ENCODE data around the gene PDCD1LG2.

The PDCD1LG2 gene

GRCh38 chr9:5586391-5586802, 76.1 kb downstream of the PDCD1LG2 start:
- H3K36me3 ChIP-seq (ENCODE audit: control insufficient read depth, low read length), result no peaks in the 10 kb centered on the region
- H3K4me3 ChIP-seq (ENCODE audit: low read length), result no peak overlapping the region
- H4K20me1 ChIP-seq (ENCODE audit: control insufficient read depth, insufficient read depth, low read depth, low read length), result no peaks in the 10 kb centered on the region; the same call in 1 of the 2 replicates
- no peaks in the 10 kb centered on the region for H3K79me2 ChIP-seq (ENCODE audit: control insufficient read depth, low read length)
- H3K4me2 ChIP-seq (ENCODE audit: low read length), result peak overlapping the region; percentile 35
- H3K9me3 ChIP-seq (ENCODE audit: control insufficient read depth, insufficient read depth, low read length), result no peaks in the 10 kb centered on the region
- TF ChIP-seq EZH2phosphoT487 (IDR thresholded peaks at IDR 0.05; ENCODE audit: borderline replicate concordance, low read length), result no peak
- no peak for TF ChIP-seq CTCF (IDR thresholded peaks at IDR 0.05; ENCODE audit: low read depth, low read length, poor library complexity, severe bottlenecking)
- no peaks in the 10 kb centered on the region for H3K9me2 ChIP-seq (replicated peaks; ENCODE audit: control insufficient read depth, low read length)
- H3K27ac ChIP-seq (ENCODE audit: low read depth, low read length), result no peak overlapping the region
- no peaks in the 10 kb centered on the region for H3F3A ChIP-seq (ENCODE audit: control insufficient read depth, insufficient read depth)
- peaks cover 43% of the 10 kb centered on the region for H3K4me1 ChIP-seq (ENCODE audit: control insufficient read depth, low read length)
- H3K27me3 ChIP-seq (ENCODE audit: control insufficient read depth, low read length), result no peaks in the 10 kb centered on the region

GRCh38 chr9:5587024-5587423, 76.7 kb downstream of the PDCD1LG2 start:
- peaks cover 49% of the 10 kb centered on the region for H3K4me1 ChIP-seq (ENCODE audit: control insufficient read depth, low read length)
- no peak overlapping the region for H3K4me3 ChIP-seq (ENCODE audit: low read length)
- no peaks in the 10 kb centered on the region for H3K27me3 ChIP-seq (ENCODE audit: control insufficient read depth, low read length)
- H3K36me3 ChIP-seq (ENCODE audit: control insufficient read depth, low read length), result no peaks in the 10 kb centered on the region
- no peak for TF ChIP-seq CTCF (IDR thresholded peaks at IDR 0.05; ENCODE audit: low read depth, low read length, poor library complexity, severe bottlenecking)
- TF ChIP-seq EZH2phosphoT487 (IDR thresholded peaks at IDR 0.05; ENCODE audit: borderline replicate concordance, low read length), result no peak
- no peaks in the 10 kb centered on the region for H3K9me2 ChIP-seq (replicated peaks; ENCODE audit: control insufficient read depth, low read length)
- no peaks in the 10 kb centered on the region; the same call in 1 of the 2 replicates for H4K20me1 ChIP-seq (ENCODE audit: control insufficient read depth, insufficient read depth, low read depth, low read length)
- no peaks in the 10 kb centered on the region for H3K9me3 ChIP-seq (ENCODE audit: control insufficient read depth, insufficient read depth, low read length)
- no peak overlapping the region for H3K27ac ChIP-seq (ENCODE audit: low read depth, low read length)
- H3F3A ChIP-seq (ENCODE audit: control insufficient read depth, insufficient read depth), result no peaks in the 10 kb centered on the region
- H3K79me2 ChIP-seq (ENCODE audit: control insufficient read depth, low read length), result no peaks in the 10 kb centered on the region
- peak overlapping the region; percentile 35 for H3K4me2 ChIP-seq (ENCODE audit: low read length)

GRCh38 chr9:5592231-5592630, 81.9 kb downstream of the PDCD1LG2 start:
- Histone ChIP-seq H3K27me3 (ENCODE audit: control insufficient read depth, low read length) (no peaks in the 10 kb centered on the region), H3K36me3 (ENCODE audit: control insufficient read depth, low read length) (peaks cover 5% of the 10 kb centered on the region; the same call in 1 of the 2 replicates), H3K4me2 (ENCODE audit: low read length) (no peak overlapping the region), H3F3A (ENCODE audit: control insufficient read depth, insufficient read depth) (no peaks in the 10 kb centered on the region), H3K4me3 (ENCODE audit: low read length) (no peak overlapping the region), H3K9me2 (replicated peaks; ENCODE audit: control insufficient read depth, low read length) (no peaks in the 10 kb centered on the region), H3K79me2 (ENCODE audit: control insufficient read depth, low read length) (0 out of 2 replicates have a peak, but pooled peaks cover 5% of the 10 kb centered on the region), H3K27ac (ENCODE audit: low read depth, low read length) (no peak overlapping the region), H4K20me1 (ENCODE audit: control insufficient read depth, insufficient read depth, low read depth, low read length) (no peaks in the 10 kb centered on the region; the same call in 1 of the 2 replicates), H3K4me1 (ENCODE audit: control insufficient read depth, low read length) (peaks cover 63% of the 10 kb centered on the region), H3K9me3 (ENCODE audit: control insufficient read depth, insufficient read depth, low read length) (no peaks in the 10 kb centered on the region)
- no peak for TF ChIP-seq EZH2phosphoT487 (IDR thresholded peaks at IDR 0.05; ENCODE audit: borderline replicate concordance, low read length)
- no peak for TF ChIP-seq CTCF (IDR thresholded peaks at IDR 0.05; ENCODE audit: low read depth, low read length, poor library complexity, severe bottlenecking)
